ENCODE measurements around the gene EVI5L. TPM values are rescaled to one million over a fixed set of nuclear protein-coding genes. Genes with fewer than 3 reads are reported as not detected.

Gene EVI5L
- total and polyA plus RNA-seq, 2 of the 4 experiments (the other 2 are of a cell fraction), result 12.7 to 14.6 TPM

GRCh38 chr19:7831452-7831851 lies 1.4 kb downstream of the EVI5L start:
- H2BK120ac ChIP-seq (ENCODE audit: low read depth, low read length), result no peak overlapping the region
- H2BK20ac ChIP-seq (ENCODE audit: low read depth, low read length), result no peak overlapping the region
- DNase-seq (peak; percentile 34), ATAC-seq (ENCODE audit: low read depth) (no peak)
- TF ChIP-seq USF2 (IDR thresholded peaks at IDR 0.05; ENCODE audit: low read depth, low read length), result no peak
- TF ChIP-seq RFX5 (IDR thresholded peaks at IDR 0.05; ENCODE audit: low read depth, low read length), result no peak
- peak; percentile 47 for TF ChIP-seq CTCF (conservative IDR thresholded peaks at IDR 0.05; ENCODE audit: low read depth, low read length)
- no peak for TF ChIP-seq FOS (IDR thresholded peaks at IDR 0.05; ENCODE audit: low read depth, low read length)
- TF ChIP-seq MXI1 (IDR thresholded peaks at IDR 0.05; ENCODE audit: borderline replicate concordance, low read depth, low read length), result no peak
- TF ChIP-seq BHLHE40 (IDR thresholded peaks at IDR 0.05; ENCODE audit: low read depth, low read length), result no peak
- TF ChIP-seq ELK1 (IDR thresholded peaks at IDR 0.05; ENCODE audit: borderline replicate concordance, low read depth, low read length), result no peak
- TF ChIP-seq SMC3 (IDR thresholded peaks at IDR 0.05; ENCODE audit: low read depth, low read length), result peak; percentile 34; the same call in 1 of the 2 replicates
- no peak for TF ChIP-seq NFE2L2 (IDR thresholded peaks at IDR 0.05; ENCODE audit: low read depth, low read length)
- TF ChIP-seq CHD1 (IDR thresholded peaks at IDR 0.05; ENCODE audit: low read depth, low read length), result no peak
- TF ChIP-seq RAD21 (IDR thresholded peaks at IDR 0.05; ENCODE audit: low read length), result peak; percentile 26; the same call in 1 of the 2 replicates
- no peak for TF ChIP-seq CEBPB (IDR thresholded peaks at IDR 0.05; ENCODE audit: low read depth, low read length)
- peak; percentile 31; the same call in 1 of the 2 replicates for TF ChIP-seq MAZ (IDR thresholded peaks at IDR 0.05; ENCODE audit: borderline replicate concordance, low read depth, low read length)
- 0 out of 2 replicates have a peak, but pooled peaks cover 2% of the 10 kb centered on the region for H3K27me3 ChIP-seq (ENCODE audit: control insufficient read depth, insufficient read depth, low read length)
- no peaks in the 10 kb centered on the region for H3K9me3 ChIP-seq (ENCODE audit: control insufficient read depth, insufficient read depth, low read length)
- no peak overlapping the region for H3K56ac ChIP-seq (ENCODE audit: extremely low read depth, insufficient read depth, low read length)
- no peak overlapping the region for H2BK15ac ChIP-seq (ENCODE audit: low read depth, low read length)
- no peak overlapping the region for H3K4me3 ChIP-seq (ENCODE audit: insufficient read depth, low read depth, low read length)
- in situ Hi-C loops (cut with MboI; ENCODE audit: low sequenced_read_pairs) (no loop called here), intact Hi-C loops (cut with micrococcal nuclease) (no loop called here), dilution Hi-C loops (cut with HindIII; ENCODE audit: low sequenced_read_pairs, unreplicated experiment) (no loop called here)
- peaks cover 0 to 46% of the 10 kb centered on the region in 2 experiments; a peak in 3 of 4 replicates for H3K79me1 ChIP-seq (ENCODE audit: low read depth in 1 of 2, low read length in 2 of 2)
- no peaks in the 10 kb centered on the region for H3K36me3 ChIP-seq (ENCODE audit: control insufficient read depth, insufficient read depth, low read length)
- H3K9ac ChIP-seq (ENCODE audit: low read depth, low read length), result no peak overlapping the region
- H3K4me2 ChIP-seq (ENCODE audit: low read depth, low read length), result peak overlapping the region; percentile 48
- no peak overlapping the region for H3K27ac ChIP-seq (ENCODE audit: insufficient read depth, low read length)
- peak overlapping the region; percentile 32; the same call in 1 of the 2 replicates for H3K23ac ChIP-seq (ENCODE audit: low read depth, low read length)
- no peak overlapping the region for H4K5ac ChIP-seq (ENCODE audit: low read depth, low read length)
- no peak overlapping the region for H3K18ac ChIP-seq (ENCODE audit: low read depth, low read length)
- no peak overlapping the region for H4K8ac ChIP-seq (ENCODE audit: low read depth in 2 of 2, low read length in 2 of 2)
- ChIA-PET CTCF (interaction anchor here (0.6 kb wide), 1 partner anchor 435 kb away, joined by 3 read pairs; no protein-coding TSS in a partner anchor), POLR2A (ENCODE audit: unreplicated experiment) (interaction anchor here (0.6 kb wide), 1 partner anchor 339 kb away, joined by 3 read pairs; no protein-coding TSS in a partner anchor)
- 46% methylated on average over 3 of the region's 10 CpGs; no CpG with 5 or more reads in 1 of the 2 experiments for WGBS, 2 experiments (ENCODE audit: extremely low coverage in 2 of 2, insufficient read length in 1 of 2)
- no peak overlapping the region for H2BK5ac ChIP-seq (ENCODE audit: low read depth, low read length, poor library complexity, severe bottlenecking)
- H3K4me1 ChIP-seq (ENCODE audit: control insufficient read depth, insufficient read depth, low read length), result peaks cover 14% of the 10 kb centered on the region; the same call in 1 of the 2 replicates
- H2AFZ ChIP-seq (replicated peaks; ENCODE audit: low read length, poor library complexity), result peak overlapping the region; percentile 41
- 0 out of 2 replicates have a peak overlapping the region, but pooled peaks have one; percentile 3 for H2AK5ac ChIP-seq (ENCODE audit: low read depth, low read length)
- no peak overlapping the region for H4K91ac ChIP-seq (ENCODE audit: insufficient read depth, low read depth, low read length)
- peak overlapping the region; percentile 76 for H2AK9ac ChIP-seq (replicated peaks; ENCODE audit: low read depth, low read length, poor library complexity)
- no TSS peak for BruUV-seq (replicated peaks)
- peaks cover 10% of the 10 kb centered on the region for H4K20me1 ChIP-seq (ENCODE audit: insufficient read depth, low read length)
- no peak overlapping the region for H3K4ac ChIP-seq (ENCODE audit: low read depth, low read length)
- peaks cover 2% of the 10 kb centered on the region; the same call in 1 of the 2 replicates for H3K9me1 ChIP-seq (ENCODE audit: insufficient read depth, low read length)
- no peak overlapping the region for H3K14ac ChIP-seq (replicated peaks; ENCODE audit: low read depth, low read length)
